Upper lobe of right lung (tissue), 1 donor: ENCODE data around the gene CABP2. TPM values are rescaled to one million over a fixed set of nuclear protein-coding genes. Genes with fewer than 3 reads are reported as not detected.

Experiments used
- ATAC-seq: fragments of 200-7000 bp; cut with Tn5 transposase; one replicate; pipeline ENCODE4 v1.9.1; 2020; ENCODE audit warnings: mild to moderate bottlenecking, moderate library complexity
- DNase-seq: peaks from one replicate; pipeline ENCODE4 v3.0.0-alpha.2; 2020
- H3K27ac ChIP-seq: fragments of 200-600 bp; one replicate; pipeline ENCODE4 v1.8.0; 2022
- H3K27me3 ChIP-seq: fragments of 200-600 bp; one replicate; pipeline ENCODE4 v1.8.0; 2022; ENCODE audit warnings: mild to moderate bottlenecking
- H3K36me3 ChIP-seq: fragments of 200-600 bp; one replicate; pipeline ENCODE4 v1.8.0; 2022
- H3K4me1 ChIP-seq: fragments of 200-600 bp; one replicate; pipeline ENCODE4 v1.8.0; 2022
- H3K4me3 ChIP-seq: fragments of 200-600 bp; one replicate; pipeline ENCODE4 v1.8.0; 2022; ENCODE audit warnings: mild to moderate bottlenecking
- H3K9me3 ChIP-seq: fragments of 200-600 bp; one replicate; pipeline ENCODE4 v1.8.0; 2022
- intact Hi-C: fragments of 100-400 bp; cut with DNase I; formaldehyde crosslinking; loops from one replicate; pipeline ENCODE4 v1.11.0; 2022
- total RNA-seq: library from RNA; stranded (reverse); fragmentation: NEBNext Ultra II Directional; extraction: Animal tissue kit (Norgen Biotek cat#: 25700); gene quantifications from one replicate; pipeline ENCODE4 v1.2.1, GENCODE V29; 2021
- TF ChIP-seq, protein P1 (sequence below): fragments of 200-600 bp; IDR thresholded peaks from one replicate; pipeline ENCODE4 v1.8.0; 2022; ENCODE audit warnings: antibody characterized with exemption
- donor health status: DM: no; HTN: yes; CAD: no; lungs with severe emphysema.

Gene CABP2
- total RNA-seq, 1 donor from 2014 or later = not detected

DNA sequence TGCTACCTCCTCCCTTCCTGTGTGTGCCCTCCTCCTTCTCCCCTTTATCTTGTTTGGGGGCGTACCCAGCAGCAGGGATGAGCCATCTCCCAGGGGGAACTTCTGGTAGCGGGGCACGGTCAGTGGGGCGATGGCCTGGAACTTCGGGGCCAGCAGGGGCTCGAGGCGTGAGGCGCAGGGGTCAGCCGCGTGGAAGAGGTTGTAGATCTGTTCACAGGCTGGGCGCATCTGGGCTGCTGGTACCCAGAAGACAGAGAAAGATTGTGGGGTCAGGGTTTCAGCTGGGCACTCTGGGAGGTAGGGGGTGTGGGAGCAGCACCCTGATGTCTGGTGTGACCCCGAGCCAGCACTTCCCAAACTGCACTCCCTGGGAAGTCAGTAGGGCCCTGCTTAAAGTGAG is 27.1 kb downstream of the CABP2 start:
- TF ChIP-seq, protein P1, sequence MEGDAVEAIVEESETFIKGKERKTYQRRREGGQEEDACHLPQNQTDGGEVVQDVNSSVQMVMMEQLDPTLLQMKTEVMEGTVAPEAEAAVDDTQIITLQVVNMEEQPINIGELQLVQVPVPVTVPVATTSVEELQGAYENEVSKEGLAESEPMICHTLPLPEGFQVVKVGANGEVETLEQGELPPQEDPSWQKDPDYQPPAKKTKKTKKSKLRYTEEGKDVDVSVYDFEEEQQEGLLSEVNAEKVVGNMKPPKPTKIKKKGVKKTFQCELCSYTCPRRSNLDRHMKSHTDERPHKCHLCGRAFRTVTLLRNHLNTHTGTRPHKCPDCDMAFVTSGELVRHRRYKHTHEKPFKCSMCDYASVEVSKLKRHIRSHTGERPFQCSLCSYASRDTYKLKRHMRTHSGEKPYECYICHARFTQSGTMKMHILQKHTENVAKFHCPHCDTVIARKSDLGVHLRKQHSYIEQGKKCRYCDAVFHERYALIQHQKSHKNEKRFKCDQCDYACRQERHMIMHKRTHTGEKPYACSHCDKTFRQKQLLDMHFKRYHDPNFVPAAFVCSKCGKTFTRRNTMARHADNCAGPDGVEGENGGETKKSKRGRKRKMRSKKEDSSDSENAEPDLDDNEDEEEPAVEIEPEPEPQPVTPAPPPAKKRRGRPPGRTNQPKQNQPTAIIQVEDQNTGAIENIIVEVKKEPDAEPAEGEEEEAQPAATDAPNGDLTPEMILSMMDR = no peak
- H3K27me3 ChIP-seq = no peaks in the 10 kb centered on the region
- no peaks in the 10 kb centered on the region for H3K9me3 ChIP-seq
- peaks cover 41% of the 10 kb centered on the region for H3K36me3 ChIP-seq
- intact Hi-C loops = no loop called here
- no peak overlapping the region for H3K27ac ChIP-seq
- DNase-seq (no peak), ATAC-seq (no peak)
- H3K4me1 ChIP-seq = no peaks in the 10 kb centered on the region
- no peak overlapping the region for H3K4me3 ChIP-seq

DNA sequence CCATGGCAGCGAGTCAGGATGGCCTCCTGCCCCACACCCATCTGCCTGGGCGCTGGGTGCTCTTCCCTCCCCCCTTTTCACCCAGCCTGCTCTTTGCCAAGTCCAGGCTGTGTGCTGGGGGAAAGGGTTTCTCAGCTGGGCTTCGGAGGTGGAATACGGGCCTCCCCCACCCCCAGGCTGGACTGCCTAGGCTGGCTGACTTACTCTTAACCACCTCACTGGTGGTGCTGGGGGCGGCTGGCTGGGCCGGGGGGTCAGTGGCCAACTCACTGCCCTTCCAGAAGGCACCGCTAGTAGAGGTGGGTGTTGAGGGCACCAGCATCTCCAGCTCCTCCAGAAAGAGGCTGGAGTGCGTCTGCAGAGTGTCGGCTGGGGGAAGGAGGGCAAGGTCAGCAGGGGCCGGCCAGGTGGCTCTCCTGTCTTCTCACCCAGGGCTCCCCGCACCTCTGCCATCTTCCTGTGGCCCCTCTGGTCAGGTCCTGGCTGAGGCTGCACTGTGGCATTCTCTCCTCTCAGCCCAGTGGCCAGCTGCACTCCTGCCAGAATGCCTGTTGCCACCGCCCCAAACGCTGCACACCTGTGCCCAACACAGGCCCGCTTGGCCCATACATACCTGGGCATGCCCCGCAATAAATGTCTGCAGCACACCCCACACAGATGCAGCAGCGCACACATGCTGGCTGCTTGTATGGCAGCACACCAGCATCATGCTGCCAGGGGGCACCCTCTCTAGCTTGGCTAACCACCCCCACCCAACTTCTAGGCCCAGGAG is 27.8 kb downstream of the CABP2 start:
- DNase-seq (no peak), ATAC-seq (no peak)
- Histone ChIP-seq H3K4me3 (no peak overlapping the region), H3K4me1 (no peaks in the 10 kb centered on the region), H3K27ac (no peak overlapping the region), H3K9me3 (no peaks in the 10 kb centered on the region), H3K36me3 (peaks cover 48% of the 10 kb centered on the region), H3K27me3 (no peaks in the 10 kb centered on the region)
- intact Hi-C loops = no loop called here
- TF ChIP-seq, protein P1 = no peak

DNA sequence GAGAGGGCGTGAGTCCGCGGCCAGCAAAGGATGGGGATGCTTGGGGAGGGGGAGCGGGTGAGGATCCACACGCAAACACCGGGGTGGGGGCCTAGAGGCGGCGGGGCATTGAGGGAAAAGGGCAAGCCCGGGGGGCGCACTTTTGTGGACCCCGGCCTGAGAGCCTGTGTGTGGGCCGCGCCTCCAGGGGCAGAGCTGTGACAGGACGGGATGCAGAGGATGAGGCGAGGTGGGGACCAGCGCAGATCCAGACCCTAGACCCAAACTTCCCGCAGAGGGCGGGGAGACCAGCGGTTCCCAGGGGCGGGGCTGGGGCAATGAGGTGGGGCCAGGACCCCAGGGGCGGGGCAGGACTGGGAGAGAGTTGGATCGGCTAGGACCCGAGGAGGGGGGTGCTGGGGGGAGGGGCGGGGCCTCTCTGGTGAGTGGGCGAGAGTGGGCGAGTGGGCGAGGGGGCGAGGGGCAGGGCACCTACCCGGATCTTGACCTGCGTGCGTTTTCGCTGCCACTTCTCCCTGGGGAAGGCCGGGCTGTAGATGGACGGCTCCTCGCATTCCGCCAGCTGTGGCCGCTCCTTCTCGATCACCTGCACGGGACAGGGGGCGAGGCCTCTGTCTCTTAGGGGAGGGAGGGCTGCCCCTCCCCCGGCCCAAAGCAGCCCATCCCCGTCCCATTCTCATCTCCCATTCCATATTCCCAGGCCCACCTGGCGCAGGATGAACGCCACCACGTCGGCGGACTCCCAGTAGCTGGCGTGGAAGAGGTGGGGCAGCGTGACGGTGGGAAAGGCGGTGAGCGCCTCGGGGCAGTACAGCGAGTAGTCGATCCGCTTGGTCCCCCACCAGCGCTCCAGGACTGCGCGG is 28.6 kb downstream of the CABP2 start:
- H3K4me3 ChIP-seq = no peak overlapping the region
- no peaks in the 10 kb centered on the region for H3K4me1 ChIP-seq
- H3K27ac ChIP-seq = no peak overlapping the region
- no peaks in the 10 kb centered on the region for H3K27me3 ChIP-seq
- TF ChIP-seq, protein P1 = no peak
- intact Hi-C loops = no loop called here
- peaks cover 56% of the 10 kb centered on the region for H3K36me3 ChIP-seq
- DNase-seq = no peak
- no peak for ATAC-seq
- H3K9me3 ChIP-seq = no peaks in the 10 kb centered on the region

DNA sequence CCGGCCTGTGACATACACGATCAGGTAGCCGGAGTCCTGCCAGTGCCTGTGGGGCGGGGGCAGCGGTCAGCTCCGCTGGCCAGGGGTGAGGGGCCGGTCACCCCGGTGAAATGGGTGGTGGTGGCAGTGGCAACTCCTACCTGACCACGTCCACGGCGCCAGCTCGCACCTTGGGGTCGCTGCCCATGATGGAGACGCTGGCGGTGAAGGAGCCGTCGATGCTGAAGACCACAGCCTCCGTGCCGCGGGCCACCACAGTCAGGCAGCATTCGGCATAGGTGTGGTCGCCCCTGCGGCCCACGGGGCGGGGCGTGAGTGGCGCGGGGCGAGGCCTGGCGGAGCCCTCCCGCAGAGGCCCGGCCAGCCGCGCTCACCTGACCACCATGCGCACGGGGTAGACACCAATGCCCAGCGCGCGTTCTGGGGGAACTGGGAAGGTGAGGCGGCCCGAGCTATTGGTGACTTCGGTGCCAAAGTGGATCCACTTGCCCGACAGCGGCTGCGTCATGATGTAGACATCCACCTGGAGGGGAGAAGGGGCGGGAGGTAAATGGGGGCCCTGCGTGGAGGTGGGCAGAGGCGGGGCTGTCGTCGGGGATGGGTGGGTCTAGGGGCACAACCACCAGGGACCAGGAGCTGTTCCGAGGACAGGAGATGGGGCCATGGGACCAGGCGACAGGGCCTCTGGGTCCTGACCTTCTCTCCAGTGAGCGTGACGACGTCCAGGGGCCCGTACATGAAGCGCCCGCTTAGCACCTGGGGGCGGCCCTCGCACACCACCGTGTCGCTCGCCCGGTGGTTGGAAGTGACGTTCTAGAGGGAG is 29.5 kb downstream of the CABP2 start:
- Histone ChIP-seq H3K4me3 (no peak overlapping the region), H3K9me3 (no peaks in the 10 kb centered on the region), H3K27me3 (no peaks in the 10 kb centered on the region), H3K27ac (no peak overlapping the region), H3K4me1 (no peaks in the 10 kb centered on the region), H3K36me3 (peaks cover 62% of the 10 kb centered on the region)
- TF ChIP-seq, protein P1 = no peak
- DNase-seq (no peak), ATAC-seq (no peak)
- intact Hi-C loops = no loop called here

DNA sequence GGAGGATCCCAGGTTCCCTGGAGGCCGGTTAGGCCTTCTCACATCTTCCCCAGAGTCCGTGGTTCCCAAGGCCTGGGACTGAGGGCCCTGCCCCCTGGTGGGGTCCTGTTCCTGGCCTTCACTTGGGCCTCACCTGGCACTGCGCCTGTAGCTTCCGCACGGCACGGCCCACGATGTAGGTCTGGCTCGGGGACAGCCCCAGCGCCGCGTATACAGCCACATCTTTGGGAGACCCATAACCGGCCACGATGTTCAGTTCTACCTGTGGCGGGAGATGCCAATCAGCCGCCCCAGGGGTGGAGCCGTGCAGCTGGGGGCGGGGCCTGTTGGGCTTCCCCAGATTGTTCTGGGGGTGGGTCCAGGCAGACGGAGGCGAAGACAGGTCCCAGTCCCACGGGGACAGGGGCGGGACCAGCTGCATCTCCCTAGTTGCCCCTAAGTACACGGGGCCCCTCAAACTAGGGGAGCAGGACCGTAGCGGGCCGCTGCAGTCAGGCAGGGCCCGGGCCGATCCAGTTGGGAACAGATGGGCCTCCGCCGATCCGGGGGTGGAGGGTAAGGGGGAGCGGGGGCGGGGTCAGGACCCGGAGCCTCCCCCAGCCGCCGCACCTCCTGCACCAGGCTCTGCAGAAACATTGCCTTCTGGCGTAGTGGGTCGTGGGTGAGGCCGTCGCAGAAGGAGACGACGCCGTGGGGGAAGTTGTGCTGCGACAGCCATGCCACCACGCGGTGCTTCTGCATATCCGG is 30.3 kb downstream of the CABP2 start:
- H3K36me3 ChIP-seq = peaks cover 65% of the 10 kb centered on the region
- DNase-seq = no peak

More for the DNA sequence above, 30.3 kb downstream of the CABP2 start:
- TF ChIP-seq, protein P1 = no peak
- no peaks in the 10 kb centered on the region for H3K9me3 ChIP-seq
- H3K4me3 ChIP-seq = no peak overlapping the region
- no peaks in the 10 kb centered on the region for H3K4me1 ChIP-seq
- intact Hi-C loops = no loop called here
- no peak for ATAC-seq
- H3K27ac ChIP-seq = no peak overlapping the region
- no peaks in the 10 kb centered on the region for H3K27me3 ChIP-seq
